ENCODE measurements around the gene CUL4B. TPM values are rescaled to one million over a fixed set of nuclear protein-coding genes. Genes with fewer than 3 reads are reported as not detected.

The CUL4B gene
- total RNA-seq, 4 donors from 2014 or later: 24.7 to 44.9 (median 33.6) TPM

GRCh38 chrX:120566817-120567216, 6.1 kb upstream of the CUL4B start:
- H3K36me3 ChIP-seq: no peaks in the 10 kb centered on the region
- no peaks in the 10 kb centered on the region for H3K9me3 ChIP-seq
- intact Hi-C loops (cut with DNase I): no loop called here
- peaks cover 0 to 14% (median 0%) of the 10 kb centered on the region in 3 donors for H3K4me1 ChIP-seq
- WGBS, 2 donors: 75 to 79% methylated on average over 2 to 3 of the region's 3 CpGs
- no peak for TF ChIP-seq POLR2A (IDR thresholded peaks at IDR 0.05)
- no peak for TF ChIP-seq CTCF (IDR thresholded peaks at IDR 0.05)
- no peaks in the 10 kb centered on the region for H3K27me3 ChIP-seq
- H3K27ac ChIP-seq: no peak overlapping the region
- DNase-seq: no peak
- H3K4me3 ChIP-seq: no peak overlapping the region

DNA sequence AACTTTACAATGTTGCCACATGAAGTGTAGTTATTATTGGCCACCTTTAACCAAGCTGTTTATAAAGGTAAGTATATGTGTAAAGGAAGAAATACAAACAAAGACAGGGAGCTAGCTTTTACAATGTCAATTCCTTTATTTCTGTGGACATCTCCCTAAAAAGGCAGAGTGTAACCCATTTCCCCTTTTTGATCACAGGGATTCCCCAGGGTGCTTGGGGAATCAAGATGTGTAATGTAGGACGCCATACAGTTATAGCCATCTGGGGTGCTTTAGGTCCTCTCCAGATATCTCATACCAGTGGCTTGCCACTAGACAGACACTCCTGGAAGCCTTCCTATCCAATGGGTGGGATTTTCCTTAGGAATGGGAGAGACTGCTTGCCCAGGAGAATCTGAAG, 4.2 kb upstream of the CUL4B start:
- Histone ChIP-seq H3K4me1 (peaks cover 0 to 15% (median 0%) of the 10 kb centered on the region in 3 donors), H3K27ac (no peak overlapping the region), H3K36me3 (no peaks in the 10 kb centered on the region), H3K27me3 (no peaks in the 10 kb centered on the region), H3K9me3 (no peaks in the 10 kb centered on the region), H3K4me3 (no peak overlapping the region)
- 90% methylated on average over 1 of the region's 1 CpG; no CpG with 5 or more reads in 1 of the 2 donors for WGBS, 2 donors
- intact Hi-C loops (cut with DNase I): no loop called here
- DNase-seq: no peak
- TF ChIP-seq CTCF (IDR thresholded peaks at IDR 0.05) (no peak), POLR2A (IDR thresholded peaks at IDR 0.05) (no peak)

DNA sequence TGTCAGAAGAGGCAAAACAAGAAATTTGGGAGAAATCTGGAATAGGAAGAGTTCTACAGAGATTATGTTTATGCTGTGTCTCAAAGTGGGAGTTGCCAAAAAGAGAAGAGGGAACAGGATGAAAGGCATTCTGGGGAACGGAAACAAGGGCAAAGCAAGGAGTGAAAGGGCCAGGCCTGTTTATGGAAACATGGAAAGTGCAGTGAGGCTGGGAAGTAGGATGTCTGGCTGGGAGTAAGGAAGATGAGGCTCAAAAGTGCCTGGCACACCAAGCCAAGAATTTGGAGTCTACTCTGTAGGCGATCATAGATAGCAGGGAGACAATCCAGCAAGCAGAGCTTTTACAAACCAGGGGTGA, 1.8 kb upstream of the CUL4B start:
- H3K4me3 ChIP-seq: no peak overlapping the region
- H3K4me1 ChIP-seq: peaks cover 0 to 29% (median 0%) of the 10 kb centered on the region in 3 donors
- no peaks in the 10 kb centered on the region for H3K9me3 ChIP-seq
- intact Hi-C loops (cut with DNase I): no loop called here
- TF ChIP-seq POLR2A (IDR thresholded peaks at IDR 0.05): no peak
- no peak for TF ChIP-seq CTCF (IDR thresholded peaks at IDR 0.05)
- no peaks in the 10 kb centered on the region for H3K27me3 ChIP-seq
- WGBS, 2 donors: 40 to 64% methylated on average over 2 of the region's 2 CpGs
- H3K36me3 ChIP-seq: peaks cover 0 to under 1% (median 0%) of the 10 kb centered on the region in 3 donors
- peak overlapping the region; percentile 35 to 99 (median 97) for H3K27ac ChIP-seq
- no peak for DNase-seq

GRCh38 chrX:120561634-120562568, 1.1 kb upstream of the CUL4B start:
- WGBS, 2 donors: 5 to 36% methylated on average over 12 of the region's 12 CpGs
- no peak for TF ChIP-seq CTCF (IDR thresholded peaks at IDR 0.05)
- TF ChIP-seq POLR2A (IDR thresholded peaks at IDR 0.05): peak in 1 of 4 donors; percentile 23
- DNase-seq: no peak
- Histone ChIP-seq H3K36me3 (peaks cover 0 to 7% (median 0%) of the 10 kb centered on the region in 3 donors), H3K9me3 (no peaks in the 10 kb centered on the region), H3K4me3 (peak overlapping the region; percentile 55 to 79 (median 69)), H3K27me3 (no peaks in the 10 kb centered on the region), H3K27ac (peak overlapping the region; percentile 96 to 99 (median 98)), H3K4me1 (peaks cover 0 to 33% (median 0%) of the 10 kb centered on the region in 3 donors)
- intact Hi-C loops (cut with DNase I): no loop called here

- DNase-seq: no peak
- Histone ChIP-seq H3K27me3 (no peaks in the 10 kb centered on the region), H3K27ac (peak overlapping the region; percentile 96 to 99 (median 98)), H3K4me3 (peak overlapping the region; percentile 55 to 79 (median 69)), H3K36me3 (peaks cover 0 to 21% (median 0%) of the 10 kb centered on the region in 3 donors), H3K9me3 (no peaks in the 10 kb centered on the region), H3K4me1 (peaks cover 0 to 35% (median 0%) of the 10 kb centered on the region in 3 donors)
- 0 to 28% methylated on average over 8 to 9 of the region's 10 CpGs for WGBS, 2 donors
- intact Hi-C loops (cut with DNase I): no loop called here
- no peak for TF ChIP-seq POLR2A (IDR thresholded peaks at IDR 0.05)
- no peak for TF ChIP-seq CTCF (IDR thresholded peaks at IDR 0.05)
These were observed 339 bp downstream of the CUL4B start for GRCh38 chrX:120560405-120560841.
